LNCAP (cell line): ENCODE measurements around the gene CREB3L2.

ENCODE experiments used
- CTCF ChIP-seq: fragments of 450-650 bp; IDR thresholded peaks from 2 replicates; pipeline ENCODE4 v1.5.1; 2017; ENCODE audit warnings: mild to moderate bottlenecking

CREB3L2 gene

DNA sequence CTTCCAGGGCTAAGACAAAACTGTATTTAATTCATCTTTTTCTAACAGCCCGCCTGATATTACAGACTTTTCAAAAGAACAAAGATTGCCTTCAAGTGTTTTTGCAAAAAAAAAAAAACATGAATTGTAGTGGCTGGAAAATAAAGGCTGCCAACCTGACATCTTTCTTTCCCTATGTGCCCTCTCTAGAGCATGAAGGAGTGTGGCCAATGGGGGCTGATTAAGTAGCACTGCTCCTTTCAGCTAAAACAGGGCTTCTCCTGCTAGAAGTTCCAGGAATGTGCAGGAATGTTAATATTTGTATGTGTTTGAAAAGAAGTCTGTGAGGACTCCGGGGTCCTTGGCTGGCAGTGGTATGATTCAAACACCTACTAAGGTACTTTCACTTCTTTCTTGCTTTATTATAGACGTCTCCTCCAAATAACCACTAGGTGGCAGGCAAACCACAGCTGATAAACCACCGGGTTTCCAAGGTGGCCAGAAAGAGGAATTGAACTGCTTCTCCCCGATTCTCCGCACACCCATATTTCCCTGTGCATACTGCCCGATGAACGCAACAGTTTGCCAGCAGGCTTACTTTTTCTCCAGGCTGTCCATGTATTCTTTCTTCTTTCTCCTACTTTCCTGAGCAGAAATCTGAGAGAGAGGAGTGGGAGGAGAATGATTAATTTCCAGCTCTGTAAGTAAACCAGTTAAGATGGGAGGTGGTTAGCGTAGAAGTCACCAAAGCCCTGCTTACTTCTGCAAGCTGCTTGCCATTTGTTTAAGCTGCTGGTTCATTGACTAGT, 98.3 kb downstream of the CREB3L2 start:
- TF ChIP-seq CTCF: peak; percentile 65

- no peak for TF ChIP-seq CTCF
These were observed 101.7 kb downstream of the CREB3L2 start for GRCh38 chr7:137900137-137900536.

GRCh38 chr7:137898839-137899721, 102.8 kb downstream of the CREB3L2 start:
- TF ChIP-seq CTCF: peak; percentile 91

GRCh38 chr7:137895301-137896221, 106.3 kb downstream of the CREB3L2 start:
- TF ChIP-seq CTCF: no peak

DNA sequence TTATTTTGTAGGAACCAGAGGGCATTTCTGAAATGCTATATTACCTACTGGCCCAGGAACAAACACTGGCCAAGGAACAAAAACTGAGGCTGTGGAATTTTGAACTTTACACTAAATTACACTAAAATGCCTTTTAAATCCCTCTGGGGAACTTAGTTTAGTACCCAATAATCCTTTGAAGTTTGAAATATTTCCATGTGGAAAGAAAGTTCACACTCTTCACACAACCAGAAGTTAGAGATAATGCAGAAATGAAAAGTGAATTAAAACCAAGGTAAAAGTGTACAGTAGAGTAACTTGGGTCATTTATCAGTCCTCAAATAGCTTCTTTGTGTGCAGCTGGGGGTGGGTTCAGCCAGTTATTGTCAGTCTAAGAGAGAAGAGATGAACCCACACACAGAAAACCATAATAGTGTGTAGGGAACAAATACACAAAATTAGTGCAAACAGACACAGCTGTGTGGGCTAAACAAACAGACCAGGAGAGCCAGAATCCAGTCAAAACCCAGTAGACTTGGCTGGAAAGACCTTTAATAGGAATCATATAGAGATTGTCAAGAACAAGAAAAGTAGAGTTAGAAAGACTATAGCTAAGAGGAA, 108.6 kb downstream of the CREB3L2 start:
- no peak for TF ChIP-seq CTCF

GRCh38 chr7:137891016-137891655, 110.8 kb downstream of the CREB3L2 start:
- no peak for TF ChIP-seq CTCF
